ENCODE results near the gene CEP152.

DNA sequence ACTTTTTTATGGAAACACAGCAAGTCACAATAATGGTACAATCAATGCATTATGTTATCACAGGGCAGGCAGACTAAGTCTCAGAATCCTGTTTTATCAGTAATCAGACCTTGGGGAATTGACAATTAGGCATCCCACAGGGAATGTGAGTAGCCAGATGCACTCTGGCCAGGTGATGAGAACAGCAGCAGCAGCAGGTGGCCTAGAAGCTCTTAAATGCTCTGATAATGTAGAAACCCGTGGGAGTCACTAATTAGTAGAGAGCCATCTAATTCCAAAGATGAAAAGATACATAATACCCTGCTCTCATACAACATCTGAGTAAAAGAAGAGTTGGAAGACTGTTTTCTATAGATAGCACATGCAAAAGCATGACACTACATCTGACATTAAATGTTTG, 12.6 kb downstream of the CEP152 start:
- TF ChIP-seq, protein P1, sequence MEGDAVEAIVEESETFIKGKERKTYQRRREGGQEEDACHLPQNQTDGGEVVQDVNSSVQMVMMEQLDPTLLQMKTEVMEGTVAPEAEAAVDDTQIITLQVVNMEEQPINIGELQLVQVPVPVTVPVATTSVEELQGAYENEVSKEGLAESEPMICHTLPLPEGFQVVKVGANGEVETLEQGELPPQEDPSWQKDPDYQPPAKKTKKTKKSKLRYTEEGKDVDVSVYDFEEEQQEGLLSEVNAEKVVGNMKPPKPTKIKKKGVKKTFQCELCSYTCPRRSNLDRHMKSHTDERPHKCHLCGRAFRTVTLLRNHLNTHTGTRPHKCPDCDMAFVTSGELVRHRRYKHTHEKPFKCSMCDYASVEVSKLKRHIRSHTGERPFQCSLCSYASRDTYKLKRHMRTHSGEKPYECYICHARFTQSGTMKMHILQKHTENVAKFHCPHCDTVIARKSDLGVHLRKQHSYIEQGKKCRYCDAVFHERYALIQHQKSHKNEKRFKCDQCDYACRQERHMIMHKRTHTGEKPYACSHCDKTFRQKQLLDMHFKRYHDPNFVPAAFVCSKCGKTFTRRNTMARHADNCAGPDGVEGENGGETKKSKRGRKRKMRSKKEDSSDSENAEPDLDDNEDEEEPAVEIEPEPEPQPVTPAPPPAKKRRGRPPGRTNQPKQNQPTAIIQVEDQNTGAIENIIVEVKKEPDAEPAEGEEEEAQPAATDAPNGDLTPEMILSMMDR (conservative IDR thresholded peaks at IDR 0.05; ENCODE audit: low read depth in 2 of 2) = no peak
- TF ChIP-seq POLR2AphosphoS5 (IDR thresholded peaks at IDR 0.05; ENCODE audit: low read depth) (no peak), EZH2 (IDR thresholded peaks at IDR 0.05; ENCODE audit: low read depth, unreplicated experiment) (no peak), CREB1 (CRISPR knock-in tag; IDR thresholded peaks at IDR 0.05; ENCODE audit: low read depth) (no peak), JUNB (IDR thresholded peaks at IDR 0.05; ENCODE audit: unreplicated experiment) (no peak), ZNF331 (CRISPR knock-in tag; IDR thresholded peaks at IDR 0.05; ENCODE audit: low read depth) (no peak), NANOG (IDR thresholded peaks at IDR 0.05; ENCODE audit: borderline replicate concordance) (no peak), EZH2phosphoT487 (IDR thresholded peaks at IDR 0.05; ENCODE audit: unreplicated experiment) (no peak), STAT1 (IDR thresholded peaks at IDR 0.05; ENCODE audit: unreplicated experiment) (no peak), ZNF114 (CRISPR knock-in tag; IDR thresholded peaks at IDR 0.05) (no peak)
- TF ChIP-seq, protein P2, sequence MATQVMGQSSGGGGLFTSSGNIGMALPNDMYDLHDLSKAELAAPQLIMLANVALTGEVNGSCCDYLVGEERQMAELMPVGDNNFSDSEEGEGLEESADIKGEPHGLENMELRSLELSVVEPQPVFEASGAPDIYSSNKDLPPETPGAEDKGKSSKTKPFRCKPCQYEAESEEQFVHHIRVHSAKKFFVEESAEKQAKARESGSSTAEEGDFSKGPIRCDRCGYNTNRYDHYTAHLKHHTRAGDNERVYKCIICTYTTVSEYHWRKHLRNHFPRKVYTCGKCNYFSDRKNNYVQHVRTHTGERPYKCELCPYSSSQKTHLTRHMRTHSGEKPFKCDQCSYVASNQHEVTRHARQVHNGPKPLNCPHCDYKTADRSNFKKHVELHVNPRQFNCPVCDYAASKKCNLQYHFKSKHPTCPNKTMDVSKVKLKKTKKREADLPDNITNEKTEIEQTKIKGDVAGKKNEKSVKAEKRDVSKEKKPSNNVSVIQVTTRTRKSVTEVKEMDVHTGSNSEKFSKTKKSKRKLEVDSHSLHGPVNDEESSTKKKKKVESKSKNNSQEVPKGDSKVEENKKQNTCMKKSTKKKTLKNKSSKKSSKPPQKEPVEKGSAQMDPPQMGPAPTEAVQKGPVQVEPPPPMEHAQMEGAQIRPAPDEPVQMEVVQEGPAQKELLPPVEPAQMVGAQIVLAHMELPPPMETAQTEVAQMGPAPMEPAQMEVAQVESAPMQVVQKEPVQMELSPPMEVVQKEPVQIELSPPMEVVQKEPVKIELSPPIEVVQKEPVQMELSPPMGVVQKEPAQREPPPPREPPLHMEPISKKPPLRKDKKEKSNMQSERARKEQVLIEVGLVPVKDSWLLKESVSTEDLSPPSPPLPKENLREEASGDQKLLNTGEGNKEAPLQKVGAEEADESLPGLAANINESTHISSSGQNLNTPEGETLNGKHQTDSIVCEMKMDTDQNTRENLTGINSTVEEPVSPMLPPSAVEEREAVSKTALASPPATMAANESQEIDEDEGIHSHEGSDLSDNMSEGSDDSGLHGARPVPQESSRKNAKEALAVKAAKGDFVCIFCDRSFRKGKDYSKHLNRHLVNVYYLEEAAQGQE (IDR thresholded peaks at IDR 0.05; ENCODE audit: unreplicated experiment) = no peak
- TF ChIP-seq, protein P3, sequence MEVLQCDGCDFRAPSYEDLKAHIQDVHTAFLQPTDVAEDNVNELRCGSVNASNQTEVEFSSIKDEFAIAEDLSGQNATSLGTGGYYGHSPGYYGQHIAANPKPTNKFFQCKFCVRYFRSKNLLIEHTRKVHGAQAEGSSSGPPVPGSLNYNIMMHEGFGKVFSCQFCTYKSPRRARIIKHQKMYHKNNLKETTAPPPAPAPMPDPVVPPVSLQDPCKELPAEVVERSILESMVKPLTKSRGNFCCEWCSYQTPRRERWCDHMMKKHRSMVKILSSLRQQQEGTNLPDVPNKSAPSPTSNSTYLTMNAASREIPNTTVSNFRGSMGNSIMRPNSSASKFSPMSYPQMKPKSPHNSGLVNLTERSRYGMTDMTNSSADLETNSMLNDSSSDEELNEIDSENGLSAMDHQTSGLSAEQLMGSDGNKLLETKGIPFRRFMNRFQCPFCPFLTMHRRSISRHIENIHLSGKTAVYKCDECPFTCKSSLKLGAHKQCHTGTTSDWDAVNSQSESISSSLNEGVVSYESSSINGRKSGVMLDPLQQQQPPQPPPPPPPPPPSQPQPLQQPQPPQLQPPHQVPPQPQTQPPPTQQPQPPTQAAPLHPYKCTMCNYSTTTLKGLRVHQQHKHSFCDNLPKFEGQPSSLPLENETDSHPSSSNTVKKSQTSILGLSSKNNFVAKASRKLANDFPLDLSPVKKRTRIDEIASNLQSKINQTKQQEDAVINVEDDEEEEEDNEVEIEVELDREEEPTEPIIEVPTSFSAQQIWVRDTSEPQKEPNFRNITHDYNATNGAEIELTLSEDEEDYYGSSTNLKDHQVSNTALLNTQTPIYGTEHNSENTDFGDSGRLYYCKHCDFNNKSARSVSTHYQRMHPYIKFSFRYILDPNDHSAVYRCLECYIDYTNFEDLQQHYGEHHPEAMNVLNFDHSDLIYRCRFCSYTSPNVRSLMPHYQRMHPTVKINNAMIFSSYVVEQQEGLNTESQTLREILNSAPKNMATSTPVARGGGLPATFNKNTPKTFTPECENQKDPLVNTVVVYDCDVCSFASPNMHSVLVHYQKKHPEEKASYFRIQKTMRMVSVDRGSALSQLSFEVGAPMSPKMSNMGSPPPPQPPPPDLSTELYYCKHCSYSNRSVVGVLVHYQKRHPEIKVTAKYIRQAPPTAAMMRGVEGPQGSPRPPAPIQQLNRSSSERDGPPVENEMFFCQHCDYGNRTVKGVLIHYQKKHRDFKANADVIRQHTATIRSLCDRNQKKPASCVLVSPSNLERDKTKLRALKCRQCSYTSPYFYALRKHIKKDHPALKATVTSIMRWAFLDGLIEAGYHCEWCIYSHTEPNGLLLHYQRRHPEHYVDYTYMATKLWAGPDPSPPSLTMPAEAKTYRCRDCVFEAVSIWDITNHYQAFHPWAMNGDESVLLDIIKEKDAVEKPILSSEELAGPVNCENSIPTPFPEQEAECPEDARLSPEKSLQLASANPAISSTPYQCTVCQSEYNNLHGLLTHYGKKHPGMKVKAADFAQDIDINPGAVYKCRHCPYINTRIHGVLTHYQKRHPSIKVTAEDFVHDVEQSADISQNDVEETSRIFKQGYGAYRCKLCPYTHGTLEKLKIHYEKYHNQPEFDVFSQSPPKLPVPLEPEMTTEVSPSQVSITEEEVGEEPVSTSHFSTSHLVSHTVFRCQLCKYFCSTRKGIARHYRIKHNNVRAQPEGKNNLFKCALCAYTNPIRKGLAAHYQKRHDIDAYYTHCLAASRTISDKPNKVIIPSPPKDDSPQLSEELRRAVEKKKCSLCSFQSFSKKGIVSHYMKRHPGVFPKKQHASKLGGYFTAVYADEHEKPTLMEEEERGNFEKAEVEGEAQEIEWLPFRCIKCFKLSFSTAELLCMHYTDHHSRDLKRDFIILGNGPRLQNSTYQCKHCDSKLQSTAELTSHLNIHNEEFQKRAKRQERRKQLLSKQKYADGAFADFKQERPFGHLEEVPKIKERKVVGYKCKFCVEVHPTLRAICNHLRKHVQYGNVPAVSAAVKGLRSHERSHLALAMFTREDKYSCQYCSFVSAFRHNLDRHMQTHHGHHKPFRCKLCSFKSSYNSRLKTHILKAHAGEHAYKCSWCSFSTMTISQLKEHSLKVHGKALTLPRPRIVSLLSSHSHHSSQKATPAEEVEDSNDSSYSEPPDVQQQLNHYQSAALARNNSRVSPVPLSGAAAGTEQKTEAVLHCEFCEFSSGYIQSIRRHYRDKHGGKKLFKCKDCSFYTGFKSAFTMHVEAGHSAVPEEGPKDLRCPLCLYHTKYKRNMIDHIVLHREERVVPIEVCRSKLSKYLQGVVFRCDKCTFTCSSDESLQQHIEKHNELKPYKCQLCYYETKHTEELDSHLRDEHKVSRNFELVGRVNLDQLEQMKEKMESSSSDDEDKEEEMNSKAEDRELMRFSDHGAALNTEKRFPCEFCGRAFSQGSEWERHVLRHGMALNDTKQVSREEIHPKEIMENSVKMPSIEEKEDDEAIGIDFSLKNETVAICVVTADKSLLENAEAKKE (CRISPR knock-in tag; IDR thresholded peaks at IDR 0.05) = no peak
- TF ChIP-seq, protein P4, sequence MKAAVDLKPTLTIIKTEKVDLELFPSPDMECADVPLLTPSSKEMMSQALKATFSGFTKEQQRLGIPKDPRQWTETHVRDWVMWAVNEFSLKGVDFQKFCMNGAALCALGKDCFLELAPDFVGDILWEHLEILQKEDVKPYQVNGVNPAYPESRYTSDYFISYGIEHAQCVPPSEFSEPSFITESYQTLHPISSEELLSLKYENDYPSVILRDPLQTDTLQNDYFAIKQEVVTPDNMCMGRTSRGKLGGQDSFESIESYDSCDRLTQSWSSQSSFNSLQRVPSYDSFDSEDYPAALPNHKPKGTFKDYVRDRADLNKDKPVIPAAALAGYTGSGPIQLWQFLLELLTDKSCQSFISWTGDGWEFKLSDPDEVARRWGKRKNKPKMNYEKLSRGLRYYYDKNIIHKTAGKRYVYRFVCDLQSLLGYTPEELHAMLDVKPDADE (IDR thresholded peaks at IDR 0.05) = no peak

Measured in GM23338 (cell line).